NCI-H2081 treated with DMSO at 0.1 percent for 48 hours (cell line): Measurements from ENCODE around the gene VRK3.
A peak's percentile ranks its signal among the peaks of the same experiment; 100 is the strongest.
"Not testable (repeated sequence)": the region's sequence is repeated elsewhere in the genome, so short reads cannot be mapped to it uniquely, and the experiment has no call there.

Experiments used
- DNase-seq: peaks from one replicate; lab custom pipeline; 2025; lab: John Stamatoyannopoulos, UW

The VRK3 gene

DNA sequence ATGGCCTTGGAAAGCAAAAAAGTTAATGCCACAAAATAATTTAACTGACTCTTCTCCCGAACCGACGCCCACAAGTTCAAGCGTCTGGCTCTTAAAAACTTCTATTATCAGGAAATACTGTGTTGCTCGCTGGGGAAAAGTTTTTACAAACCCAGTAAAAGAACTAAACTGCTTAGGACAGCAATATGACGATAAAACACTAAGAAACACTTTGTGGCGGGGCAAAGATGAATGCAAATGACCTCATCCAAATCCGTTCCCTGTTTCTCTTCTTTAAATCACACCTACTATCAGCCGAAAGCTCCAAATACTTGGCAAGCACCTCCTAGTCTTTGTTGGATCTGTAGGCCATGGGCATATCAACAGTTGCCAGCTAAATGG lies 69.1 kb downstream of the VRK3 start:
- no peak for DNase-seq

DNA sequence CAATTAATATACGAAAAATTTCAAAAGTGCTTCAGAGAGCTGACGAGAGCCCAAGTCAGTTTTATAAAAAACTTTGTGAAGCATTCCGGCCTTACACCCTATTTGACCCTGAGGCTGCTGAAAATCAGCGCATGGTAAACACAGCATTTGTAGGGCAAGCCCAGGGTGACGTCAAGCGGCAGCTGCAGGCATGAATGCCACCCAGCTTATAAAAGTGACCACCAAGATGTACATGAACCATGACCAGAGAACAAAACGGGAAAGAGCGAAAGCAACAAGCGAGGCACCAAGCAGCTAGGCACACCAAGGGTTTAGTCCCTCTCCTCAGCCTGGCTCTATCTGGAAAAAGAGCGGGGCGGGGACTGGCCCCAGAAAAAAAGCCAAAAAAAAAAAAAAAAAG lies 70.2 kb downstream of the VRK3 start:
- no peak for DNase-seq

DNA sequence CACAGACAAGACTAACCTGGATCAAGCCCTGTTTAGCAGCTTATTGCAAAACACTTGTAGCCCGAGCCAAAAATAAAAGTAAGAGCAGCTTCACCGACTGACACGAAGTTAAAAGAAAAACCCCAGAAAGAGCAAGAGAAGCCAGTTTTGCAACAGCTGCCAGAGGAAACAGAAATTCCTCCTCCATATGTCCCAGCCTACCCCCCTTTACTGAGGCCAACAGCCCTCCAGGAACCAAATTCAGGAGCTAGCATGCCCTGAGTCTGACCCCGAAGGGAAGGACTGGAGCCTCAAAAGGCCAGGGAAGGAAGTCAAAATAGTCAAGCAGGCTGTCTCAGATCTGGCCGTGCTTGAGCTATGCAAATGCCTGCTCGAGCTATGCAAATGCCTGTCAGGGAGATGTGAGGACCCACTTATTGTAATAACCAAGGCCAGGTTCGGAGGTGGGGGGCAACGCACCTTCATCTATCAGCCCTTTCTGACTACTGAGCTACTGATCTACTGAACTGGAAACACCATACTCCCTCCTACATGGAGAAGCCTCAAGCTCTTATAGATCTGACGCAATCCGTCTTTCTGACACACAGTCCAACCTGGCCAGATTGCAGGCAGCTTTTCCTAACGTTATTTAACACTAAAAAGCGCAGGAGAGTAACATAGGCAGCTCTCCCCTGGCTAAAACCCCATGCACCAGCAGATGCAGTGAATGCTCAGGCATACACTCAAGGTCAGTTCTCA lies 70.9 kb downstream of the VRK3 start:
- DNase-seq: no peak

DNA sequence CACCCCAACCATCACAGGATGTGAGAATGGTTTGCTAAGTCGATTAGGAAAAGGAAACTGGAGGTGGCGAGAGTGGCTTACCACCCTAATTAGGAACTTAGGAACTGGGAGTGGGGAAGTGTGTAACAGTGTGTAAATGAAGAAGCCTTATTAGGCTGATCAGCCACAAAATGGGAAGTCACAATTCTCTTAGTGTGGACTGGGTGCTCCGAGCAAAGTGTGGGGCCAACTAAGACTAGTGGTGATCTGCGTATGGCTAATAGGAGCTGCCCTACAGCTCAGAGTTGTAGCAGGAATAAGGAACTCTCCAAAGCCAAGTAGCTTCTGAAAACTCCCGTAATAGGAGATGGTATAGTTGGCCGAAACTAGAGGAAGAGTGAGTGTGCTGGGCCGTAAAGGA lies 71.8 kb downstream of the VRK3 start:
- no peak for DNase-seq

DNA sequence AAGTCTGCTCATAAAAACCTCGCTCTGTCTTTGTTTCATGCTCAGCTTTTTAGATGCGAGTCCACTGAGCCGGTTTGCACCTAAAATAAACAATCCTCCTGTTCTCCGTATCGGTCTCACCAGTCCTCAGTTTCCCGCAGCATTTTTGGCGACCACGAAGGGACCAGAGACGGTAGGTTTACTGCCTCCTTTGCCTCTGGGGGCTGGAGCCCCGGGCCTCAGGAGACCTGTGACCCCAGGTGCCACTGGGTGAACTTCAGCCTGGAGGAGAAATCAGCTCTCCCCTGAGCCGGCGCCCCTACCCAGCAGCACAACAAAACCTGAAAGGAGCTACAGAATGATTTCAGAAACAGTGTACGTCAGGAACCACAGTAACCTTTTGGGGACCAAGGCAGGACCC lies 72.3 kb downstream of the VRK3 start:
- DNase-seq: no peak

DNA sequence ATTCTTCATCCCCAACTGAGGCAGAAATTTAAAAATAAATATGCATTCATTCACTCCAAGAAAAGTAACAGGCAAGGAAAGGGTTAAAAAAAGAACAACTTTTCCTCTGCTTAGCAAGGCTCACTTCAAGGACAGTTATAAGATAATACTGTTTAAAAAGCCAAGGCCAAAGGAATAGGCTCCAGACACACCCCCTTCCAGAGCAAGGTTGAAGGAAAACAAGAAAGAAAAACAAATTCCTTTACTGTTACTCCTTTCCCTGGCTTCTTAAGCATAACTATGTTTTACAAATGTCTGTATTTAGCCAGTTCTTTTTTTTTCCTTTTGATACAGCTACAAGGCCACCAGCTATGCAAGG lies 72.7 kb downstream of the VRK3 start:
- DNase-seq: no peak

DNA sequence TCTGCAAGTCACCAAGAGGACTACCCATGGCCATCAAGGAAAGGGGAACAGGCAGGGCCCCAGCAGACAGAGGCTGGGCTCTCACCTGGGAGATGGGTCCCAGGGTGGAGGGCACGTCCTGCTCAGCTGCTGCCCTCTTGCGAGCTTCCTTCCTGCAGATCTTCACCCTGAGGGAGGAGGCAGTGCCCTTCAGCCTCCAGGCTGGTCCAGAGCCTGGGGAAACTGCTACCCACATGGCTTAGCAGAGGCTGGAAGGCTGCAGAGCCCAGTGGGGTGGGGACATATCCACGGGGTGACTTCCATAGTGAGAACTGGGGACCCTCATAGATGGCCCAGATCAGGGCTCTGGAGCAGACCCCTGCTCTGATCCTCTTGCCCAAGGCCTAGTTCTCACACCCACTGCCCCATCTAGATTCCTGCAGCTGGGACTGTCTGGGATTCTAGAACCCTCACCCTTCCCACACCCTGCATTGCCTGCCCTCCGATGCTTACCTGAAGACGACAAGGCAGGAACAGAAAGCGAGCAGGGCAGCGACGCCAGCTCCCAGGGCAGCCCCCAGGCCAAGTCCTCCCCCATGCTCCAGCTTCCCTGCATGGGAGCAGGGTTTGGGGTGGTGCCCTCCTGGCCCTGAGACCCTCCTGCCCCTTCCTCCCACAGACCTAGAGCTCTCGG lies 73.2 kb downstream of the VRK3 start:
- no peak for DNase-seq

DNA sequence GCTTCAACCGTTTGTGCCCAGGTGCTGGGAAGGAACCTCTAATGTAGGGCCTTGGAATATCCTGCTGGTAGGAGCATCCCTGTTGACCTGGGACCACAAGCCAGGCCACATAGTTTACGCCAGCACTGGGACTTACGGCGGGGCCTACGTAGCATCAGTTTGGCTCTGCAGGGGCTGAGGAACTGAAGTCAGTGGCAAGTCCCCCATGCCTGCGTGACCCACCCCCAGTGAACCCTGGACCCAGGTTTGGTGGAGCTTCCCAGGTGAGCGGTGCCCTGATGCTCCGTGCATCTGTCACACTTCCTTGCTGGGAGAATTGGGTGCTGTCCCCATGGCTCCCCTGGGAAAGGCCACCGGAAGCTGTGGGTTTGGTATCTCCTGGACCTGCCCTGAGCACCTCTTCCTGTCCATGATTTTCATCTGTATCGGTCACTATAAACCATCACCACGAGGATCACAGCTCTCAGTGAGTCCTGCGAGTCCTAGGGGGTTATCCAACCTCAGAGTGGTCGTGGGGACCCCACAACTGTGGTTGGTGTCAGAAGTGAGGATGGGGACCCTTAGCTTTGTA lies 74.1 kb downstream of the VRK3 start:
- no peak for DNase-seq

DNA sequence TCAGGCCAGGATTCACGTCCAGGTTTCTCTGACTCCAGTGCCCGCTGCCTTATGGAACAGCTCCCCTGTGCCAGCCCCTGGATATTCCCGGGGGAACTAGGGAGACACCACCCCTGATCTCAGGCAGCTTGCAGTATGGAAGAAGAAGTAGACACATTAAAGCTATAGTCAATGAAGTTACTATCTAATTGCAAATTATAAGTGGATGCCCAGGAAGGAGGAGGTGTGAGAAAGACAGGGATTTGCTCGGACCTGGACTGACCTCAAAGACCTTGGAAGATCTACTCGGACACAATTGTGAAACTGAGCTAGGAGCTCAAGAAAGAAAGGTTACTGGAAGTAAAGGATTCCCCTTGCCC lies 74.6 kb downstream of the VRK3 start:
- DNase-seq: no peak

DNA sequence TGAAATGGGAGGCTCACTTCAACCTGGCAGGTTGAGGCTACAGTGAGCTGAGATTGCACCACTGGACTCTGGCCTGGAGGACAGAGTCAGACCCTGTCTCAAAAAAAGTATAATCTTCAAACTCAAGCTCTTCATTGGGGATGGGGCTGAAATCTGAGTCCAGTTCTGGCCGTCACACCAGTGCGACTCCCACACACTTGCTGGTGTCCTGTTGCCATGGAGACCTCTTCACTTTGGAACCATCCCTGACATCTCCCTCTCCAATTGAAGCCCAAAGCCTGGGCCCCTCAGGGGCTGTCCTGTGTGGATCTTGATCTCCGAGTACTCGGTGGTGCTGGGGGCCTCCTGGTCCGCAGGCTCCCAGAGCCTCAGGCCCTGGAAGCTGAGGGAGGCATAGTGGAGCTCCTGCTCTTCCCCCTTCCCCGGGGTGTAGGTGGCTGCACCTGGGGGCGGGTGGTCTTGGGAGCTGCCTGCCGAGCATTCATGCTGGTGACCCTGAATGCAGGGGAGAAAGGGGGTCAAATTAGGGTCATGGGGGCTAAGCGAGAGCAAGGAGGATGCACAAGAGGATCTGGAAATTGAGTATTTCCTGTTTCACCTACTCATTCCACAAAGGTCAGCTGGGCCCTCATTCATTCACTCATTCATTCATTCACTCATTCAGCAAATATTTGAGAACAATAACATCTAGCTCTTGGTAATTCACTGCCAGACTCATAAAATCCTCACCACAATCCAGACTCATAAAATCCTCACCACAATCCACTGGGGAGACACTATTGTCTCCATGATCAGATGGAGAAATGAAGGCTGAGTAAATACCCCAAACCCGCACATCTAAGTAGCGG lies 75.2 kb downstream of the VRK3 start:
- DNase-seq: no peak

DNA sequence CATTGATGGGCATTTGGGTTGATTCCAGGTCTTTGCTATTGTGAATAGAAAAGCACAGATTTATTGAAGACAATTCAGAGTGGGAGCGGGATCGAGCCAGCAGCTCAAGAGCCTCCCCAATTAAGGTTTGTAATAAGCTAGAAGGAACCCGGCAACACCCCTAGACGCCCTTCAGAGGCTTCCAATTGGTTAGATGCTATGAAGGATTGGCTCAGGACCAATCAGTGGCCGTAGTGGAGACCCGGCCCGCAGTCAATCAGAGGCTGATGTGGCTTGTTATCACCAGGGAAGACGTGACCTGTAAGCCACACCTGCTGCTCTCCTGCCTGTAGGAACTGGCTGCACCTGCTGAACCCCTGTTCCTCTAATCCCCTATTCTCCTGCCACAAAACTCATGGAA lies 78.8 kb downstream of the VRK3 start:
- DNase-seq: no peak

DNA sequence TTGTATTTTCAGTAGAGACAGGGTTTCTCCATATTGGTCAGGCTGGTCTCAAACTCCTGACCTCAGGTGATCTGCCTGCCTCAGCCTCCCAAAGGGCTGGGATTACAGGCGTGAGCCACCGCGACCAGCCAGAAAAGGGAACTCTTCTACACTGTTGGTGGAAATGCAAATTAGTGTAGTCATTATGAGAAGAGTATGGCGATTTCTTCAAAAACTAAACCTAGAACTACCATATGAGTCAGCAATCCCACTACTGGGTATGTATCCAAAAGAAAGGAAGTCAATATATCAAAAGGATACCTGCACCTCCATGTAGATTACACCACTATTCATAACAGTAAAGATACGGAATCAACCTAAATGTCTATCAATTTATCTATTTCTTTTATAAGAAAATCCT lies 80.6 kb downstream of the VRK3 start:
- not testable (repeated sequence) for DNase-seq

DNA sequence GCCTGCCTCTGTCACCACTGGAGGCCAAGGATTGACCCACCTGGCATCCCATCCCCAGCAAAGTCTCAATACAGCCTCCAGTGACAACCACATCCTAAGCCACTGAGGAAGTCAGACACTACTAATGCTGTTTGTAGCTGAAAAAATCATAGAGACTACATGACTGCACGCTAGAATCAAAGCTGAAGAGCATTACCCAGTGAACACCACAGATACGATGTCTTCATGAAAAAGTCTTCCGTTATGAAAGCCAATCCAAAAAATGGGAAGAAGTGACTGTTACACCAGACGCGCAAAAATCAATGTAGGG lies 84.7 kb downstream of the VRK3 start:
- DNase-seq: no peak

DNA sequence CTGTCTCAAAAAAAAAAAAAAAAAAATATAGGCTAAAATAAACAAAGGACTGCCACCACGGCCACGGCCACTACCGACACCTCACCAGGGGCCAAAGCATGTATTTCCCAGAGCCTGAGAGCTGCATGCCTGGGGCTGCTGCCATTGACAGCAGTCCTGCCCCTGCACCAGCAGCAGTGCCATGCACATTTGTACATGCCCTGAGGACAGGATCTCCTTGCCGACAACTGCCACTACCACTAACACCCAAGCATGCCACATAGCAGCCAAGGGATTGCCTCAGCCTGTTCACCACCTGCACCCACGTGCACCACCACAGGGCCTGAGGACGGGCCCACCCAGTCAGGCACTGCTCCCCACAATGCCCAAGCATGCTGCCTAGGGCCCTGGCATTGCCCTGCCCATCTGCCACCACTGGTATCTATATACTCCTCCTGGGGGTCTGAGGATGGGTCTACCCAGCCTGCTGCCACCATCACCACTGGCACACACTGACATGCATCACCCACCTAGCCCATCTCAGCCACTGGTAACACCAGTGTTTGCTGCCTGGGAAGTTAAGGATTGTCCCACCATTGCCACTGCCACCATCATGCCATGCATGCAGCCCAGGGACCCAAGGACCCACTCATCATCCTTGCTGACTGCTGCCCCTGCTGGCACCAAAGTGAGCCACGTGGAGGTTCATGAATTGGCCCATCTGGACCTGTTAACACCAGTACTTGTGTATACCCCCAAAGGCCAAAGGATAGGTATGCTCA lies 85.3 kb downstream of the VRK3 start:
- DNase-seq: no peak

DNA sequence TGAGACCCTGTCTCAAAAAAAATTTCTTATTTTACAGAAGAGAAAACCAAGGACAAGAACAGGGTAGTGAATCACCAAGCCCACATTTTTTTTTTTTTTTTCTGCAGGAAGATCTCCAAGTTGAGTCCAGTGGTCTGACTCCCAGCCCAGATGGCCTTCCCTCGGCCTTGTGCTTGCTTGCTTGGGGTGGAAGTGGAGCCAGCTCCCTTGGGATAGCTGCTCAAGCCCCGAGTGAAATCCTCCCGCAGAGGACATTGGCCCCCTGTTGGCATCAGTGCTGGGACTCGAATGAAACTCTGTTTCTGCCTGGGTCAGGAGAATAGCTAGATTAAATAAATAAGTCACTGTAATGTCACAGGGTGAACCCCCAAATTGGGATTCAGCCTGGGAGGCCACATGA lies 86.5 kb downstream of the VRK3 start:
- DNase-seq: no peak

DNA sequence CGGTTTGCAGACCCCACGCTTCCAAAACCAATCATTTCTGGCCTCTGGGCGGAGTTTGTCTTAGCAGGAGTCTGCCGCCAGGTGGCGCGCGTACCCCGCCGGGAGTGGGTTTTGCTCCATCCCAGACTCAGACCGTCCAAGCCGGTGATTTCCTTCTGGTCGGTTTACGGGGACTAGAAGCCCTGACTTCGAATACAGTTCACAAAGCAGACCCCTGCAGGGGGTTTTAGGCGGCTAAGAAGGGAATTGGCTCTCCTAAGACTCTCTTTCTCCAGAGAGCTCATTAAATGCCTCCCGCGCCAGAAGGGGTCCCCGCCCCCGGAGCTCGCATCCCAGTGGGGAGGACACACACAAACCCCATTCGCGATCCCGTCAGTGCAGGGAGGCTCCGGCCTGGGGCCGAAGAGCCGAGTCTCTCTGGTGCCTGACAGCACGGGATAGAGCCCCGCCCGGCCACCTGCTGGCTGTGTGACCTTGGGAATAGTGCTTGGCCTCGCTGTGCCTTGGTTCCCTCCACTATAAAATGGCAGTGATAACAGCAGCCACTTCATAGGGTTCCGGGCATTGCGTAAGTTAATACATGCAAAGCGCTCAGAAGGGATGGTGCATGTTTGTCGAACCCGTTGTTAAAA lies 87.3 kb downstream of the VRK3 start:
- DNase-seq: peak; percentile 5

DNA sequence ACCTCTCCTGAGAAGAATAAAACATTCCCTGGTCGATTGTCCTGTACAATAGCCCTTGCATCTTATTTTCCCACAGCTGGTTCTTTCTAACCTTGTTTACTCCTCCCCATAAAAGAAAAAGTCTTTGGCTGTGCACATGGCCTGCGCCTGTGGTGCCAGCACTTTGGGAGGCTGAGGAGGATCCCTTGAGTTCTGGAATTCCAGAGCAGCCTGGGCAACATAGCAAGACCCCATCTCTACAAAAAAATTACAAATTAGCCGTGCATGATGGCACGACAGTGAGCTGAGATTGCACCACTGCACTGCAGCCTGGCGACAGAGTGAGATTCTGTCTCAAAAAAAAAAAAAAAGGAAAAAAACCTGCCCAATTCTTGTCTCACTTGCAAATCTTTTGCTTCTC lies 88.6 kb downstream of the VRK3 start:
- DNase-seq: no peak

DNA sequence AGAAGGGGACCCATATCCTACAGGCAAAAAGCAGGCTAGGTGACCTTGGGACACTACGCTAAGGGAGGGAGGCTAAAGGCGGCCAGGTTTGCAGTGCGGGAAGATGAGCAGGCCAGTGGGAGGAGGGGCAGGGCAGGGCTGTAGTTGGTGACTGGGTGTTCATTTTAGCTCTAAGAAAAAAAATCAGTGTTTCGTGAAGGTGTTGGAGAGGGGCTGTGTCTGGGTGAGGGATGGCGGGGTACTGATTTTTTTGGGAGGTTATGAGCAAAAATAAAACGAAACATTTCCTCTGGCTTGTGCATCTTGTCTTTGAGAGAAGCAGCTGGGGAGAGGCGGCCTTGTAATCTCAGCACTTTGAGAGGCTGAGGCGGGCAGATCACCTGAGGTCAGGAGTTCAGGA lies 91.5 kb downstream of the VRK3 start:
- no peak for DNase-seq

DNA sequence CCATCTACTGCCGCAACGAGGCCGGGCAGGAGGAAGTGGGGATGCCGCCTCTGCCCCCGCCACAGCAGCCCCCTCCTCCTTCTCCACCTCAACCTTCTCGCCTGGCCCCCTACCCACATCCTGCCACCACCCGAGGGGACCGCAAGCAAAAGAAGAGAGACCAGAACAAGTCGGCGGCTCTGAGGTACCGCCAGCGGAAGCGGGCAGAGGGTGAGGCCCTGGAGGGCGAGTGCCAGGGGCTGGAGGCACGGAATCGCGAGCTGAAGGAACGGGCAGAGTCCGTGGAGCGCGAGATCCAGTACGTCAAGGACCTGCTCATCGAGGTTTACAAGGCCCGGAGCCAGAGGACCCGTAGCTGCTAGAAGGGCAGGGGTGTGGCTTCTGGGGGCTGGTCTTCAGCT lies 92.4 kb downstream of the VRK3 start:
- DNase-seq: no peak

DNA sequence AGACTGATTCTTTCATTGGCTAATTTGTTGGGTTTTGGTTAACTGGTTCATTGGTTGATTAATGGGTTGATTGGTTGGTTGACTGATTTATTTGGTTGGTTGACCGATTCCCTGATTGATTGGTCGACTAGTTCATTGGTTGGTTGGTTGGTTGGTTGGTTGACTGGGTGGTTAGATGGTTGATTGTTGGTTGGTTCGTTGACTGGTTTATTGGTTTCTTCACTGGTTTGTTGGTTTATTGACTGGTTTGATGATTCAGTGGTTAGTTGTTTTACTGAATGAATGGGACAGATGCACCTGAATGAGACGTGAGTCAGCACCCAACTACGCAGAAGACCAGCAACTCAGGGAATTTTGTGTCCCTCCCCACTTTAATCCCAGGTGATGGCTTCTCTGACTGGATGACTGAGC lies 93.1 kb downstream of the VRK3 start:
- DNase-seq: no peak

DNA sequence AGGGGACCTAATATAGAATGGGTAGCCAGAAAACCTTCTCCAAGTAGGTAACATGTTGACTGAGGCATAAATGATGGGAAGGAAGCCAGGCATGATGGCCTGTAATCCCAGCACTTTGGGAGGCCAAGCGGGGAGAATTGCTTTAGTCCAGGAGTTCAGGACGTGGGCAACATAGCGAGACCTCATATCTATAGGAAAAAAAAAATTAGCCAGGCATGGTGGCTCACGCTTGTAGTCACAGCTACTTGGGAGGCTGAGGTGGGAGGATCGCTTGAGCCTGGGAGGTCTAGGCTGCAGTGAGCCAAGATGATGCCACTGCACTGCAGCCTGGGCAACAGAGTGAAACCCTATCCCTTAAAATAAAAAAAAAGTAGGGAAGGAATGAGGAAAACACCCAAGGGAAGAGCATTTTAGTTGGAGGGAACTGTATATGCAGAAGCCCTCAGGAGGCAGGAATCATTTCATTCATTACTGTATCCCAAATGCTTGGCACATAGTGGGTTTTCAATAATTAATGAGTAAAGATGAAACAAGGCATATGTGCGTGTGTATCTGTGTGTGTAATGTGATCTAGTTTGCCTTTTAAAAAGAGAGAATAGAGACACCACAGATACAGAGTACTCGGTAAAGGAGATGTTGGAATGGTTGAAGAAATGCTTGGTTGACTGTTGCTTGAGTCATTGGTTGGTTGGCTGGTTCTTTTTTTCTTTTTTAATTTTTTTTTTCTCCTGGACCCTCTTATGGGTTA lies 93.7 kb downstream of the VRK3 start:
- DNase-seq: no peak
